Measurements from ENCODE around the gene ITGAV. TPM values are rescaled to one million over a fixed set of nuclear protein-coding genes. Genes with fewer than 3 reads are reported as not detected.

The ITGAV gene
- total RNA-seq, 1 experiment from 2014 or later = 26.9 TPM

DNA sequence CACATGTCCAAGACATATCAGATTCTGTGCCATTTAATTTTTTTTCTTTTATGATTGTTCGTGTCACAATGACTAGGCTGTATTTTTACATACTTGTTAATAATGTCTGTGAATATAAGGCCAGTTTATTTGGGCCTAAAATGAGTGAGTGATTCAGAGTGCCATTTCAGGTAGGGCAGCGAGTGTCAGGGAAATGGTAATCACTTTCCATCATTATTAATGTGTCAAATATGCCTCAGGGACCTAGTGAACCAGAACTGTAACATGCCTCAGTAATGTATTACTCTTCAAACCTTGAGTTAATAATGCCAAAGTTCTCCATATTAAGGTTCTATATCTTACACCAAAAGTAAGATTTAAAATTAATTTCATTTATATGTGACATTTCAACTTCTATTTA is 112.6 kb downstream of the ITGAV start:
- H2AFZ ChIP-seq (ENCODE audit: low read length) = no peak overlapping the region
- H3K18ac ChIP-seq (ENCODE audit: insufficient read length, low read depth, low read length) = no peak overlapping the region
- no peak overlapping the region for H2BK15ac ChIP-seq (ENCODE audit: low read depth, low read length)
- H3K56ac ChIP-seq (ENCODE audit: insufficient read length, low read depth, low read length) = no peak overlapping the region
- H3K79me2 ChIP-seq (ENCODE audit: insufficient read depth, low read length) = no peaks in the 10 kb centered on the region
- H2BK120ac ChIP-seq (ENCODE audit: low read depth, low read length, poor library complexity, severe bottlenecking) = no peak overlapping the region
- Mint-ChIP-seq H3K27ac (no peak overlapping the region), H3K4me1 (no peaks in the 10 kb centered on the region), H3K36me3 (ENCODE audit: insufficient read depth in 1 of 3, low read depth in 3 of 3) (peaks cover 0 to 7% (median 6%) of the 10 kb centered on the region in 3 experiments; a peak in 4 of 7 replicates), H3K4me3 (no peak overlapping the region), H3K9me3 (peaks cover 4 to 5% of the 10 kb centered on the region in 2 experiments; a peak in 3 of 5 replicates), H3K27me3 (ENCODE audit: low read depth) (no peaks in the 10 kb centered on the region)
- no peak overlapping the region for H3T11ph ChIP-seq (ENCODE audit: low read length)
- DNase-seq = no peak
- no peak overlapping the region for H3K14ac ChIP-seq (ENCODE audit: insufficient read depth, low read length)
- no peaks in the 10 kb centered on the region for H3K9me3 ChIP-seq (ENCODE audit: control insufficient read depth, low read depth, low read length)
- no peaks in the 10 kb centered on the region for H3K27me3 ChIP-seq (ENCODE audit: insufficient read depth, low read length)
- no peak overlapping the region for H3K27ac ChIP-seq (ENCODE audit: insufficient read length, low read depth, low read length)
- no peaks in the 10 kb centered on the region for H4K20me1 ChIP-seq (ENCODE audit: control insufficient read depth, insufficient read depth, insufficient read length)
- no peak overlapping the region for H2BK12ac ChIP-seq (ENCODE audit: insufficient read length, low read depth, low read length)
- H3K23ac ChIP-seq (ENCODE audit: insufficient read length, low read depth, low read length) = no peak overlapping the region
- no peak overlapping the region for H4K91ac ChIP-seq (ENCODE audit: insufficient read length, low read depth, low read length)
- no peaks in the 10 kb centered on the region for H3K23me2 ChIP-seq (ENCODE audit: insufficient read length, low read depth, low read length, poor library complexity, severe bottlenecking)
- H4K5ac ChIP-seq (ENCODE audit: insufficient read length, low read depth, low read length) = no peak overlapping the region
- no CpG with 5 or more reads among the region's 2 CpGs for WGBS (ENCODE audit: extremely low coverage, insufficient read length, low lambda C conversion rate)
- TF ChIP-seq, protein P1, sequence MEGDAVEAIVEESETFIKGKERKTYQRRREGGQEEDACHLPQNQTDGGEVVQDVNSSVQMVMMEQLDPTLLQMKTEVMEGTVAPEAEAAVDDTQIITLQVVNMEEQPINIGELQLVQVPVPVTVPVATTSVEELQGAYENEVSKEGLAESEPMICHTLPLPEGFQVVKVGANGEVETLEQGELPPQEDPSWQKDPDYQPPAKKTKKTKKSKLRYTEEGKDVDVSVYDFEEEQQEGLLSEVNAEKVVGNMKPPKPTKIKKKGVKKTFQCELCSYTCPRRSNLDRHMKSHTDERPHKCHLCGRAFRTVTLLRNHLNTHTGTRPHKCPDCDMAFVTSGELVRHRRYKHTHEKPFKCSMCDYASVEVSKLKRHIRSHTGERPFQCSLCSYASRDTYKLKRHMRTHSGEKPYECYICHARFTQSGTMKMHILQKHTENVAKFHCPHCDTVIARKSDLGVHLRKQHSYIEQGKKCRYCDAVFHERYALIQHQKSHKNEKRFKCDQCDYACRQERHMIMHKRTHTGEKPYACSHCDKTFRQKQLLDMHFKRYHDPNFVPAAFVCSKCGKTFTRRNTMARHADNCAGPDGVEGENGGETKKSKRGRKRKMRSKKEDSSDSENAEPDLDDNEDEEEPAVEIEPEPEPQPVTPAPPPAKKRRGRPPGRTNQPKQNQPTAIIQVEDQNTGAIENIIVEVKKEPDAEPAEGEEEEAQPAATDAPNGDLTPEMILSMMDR (conservative IDR thresholded peaks at IDR 0.05) = no peak
- H2AK5ac ChIP-seq (ENCODE audit: insufficient read length, low read length) = no peak overlapping the region
- no peaks in the 10 kb centered on the region for H3K4me1 ChIP-seq (ENCODE audit: insufficient read depth, low read length)
- no peak overlapping the region for H2BK5ac ChIP-seq (ENCODE audit: insufficient read length, low read length)
- no peak overlapping the region for H4K8ac ChIP-seq (replicated peaks; ENCODE audit: insufficient read length, low read depth, low read length)
- no peak overlapping the region for H3K4me2 ChIP-seq (ENCODE audit: insufficient read depth, insufficient read length, low read length)
- no peak overlapping the region for H3K4ac ChIP-seq (ENCODE audit: low read depth, low read length)
- no peak overlapping the region for H3K9ac ChIP-seq (ENCODE audit: extremely low read depth, insufficient read length, low read length)
- H3K79me1 ChIP-seq (ENCODE audit: insufficient read depth, low read depth, low read length, poor library complexity, severe bottlenecking) = no peaks in the 10 kb centered on the region
- H2BK20ac ChIP-seq (ENCODE audit: low read depth, low read length, poor library complexity, severe bottlenecking) = no peak overlapping the region
